HG02759 (cell line): Measurements from ENCODE around the gene ATP5MC2.

Experiments used
- ATAC-seq: cut with Tn5 transposase; IDR thresholded peaks from one replicate; pipeline ENCODE4 v1.9.1; 2021; ENCODE audit warnings: mild to moderate bottlenecking, moderate library complexity; ENCODE audit not compliant: unreplicated experiment

The ATP5MC2 gene

GRCh38 chr12:53616950-53617349 is 58.9 kb downstream of the ATP5MC2 start:
- no peak for ATAC-seq
